Right kidney (tissue), 9 donors: ENCODE measurements around the gene TSC22D2.

Experiments used
- DNase-seq: peaks from one replicate; pipeline ENCODE4 v3.0.0-alpha.2; 2016
- long read RNA-seq, 8 donors: transcript quantifications; one replicate each; lab custom pipeline, GENCODE V29; 2026

The TSC22D2 gene
- long read RNA-seq, donor 1, transcript TSC22D2-203 (3 exons, 2,093 nt): major isoform, 5 of 13 reads
- long read RNA-seq, donor 1, partial matches to known transcripts: 6 of 13 reads
- long read RNA-seq, donor 1, other reads (novel, unspliced or antisense): 0 of 13 reads
- long read RNA-seq, donor 2, transcript TSC22D2-203 (3 exons, 2,093 nt): major isoform, 6 of 9 reads
- long read RNA-seq, donor 2, partial matches to known transcripts: 0 of 9 reads
- long read RNA-seq, donor 2, other reads (novel, unspliced or antisense): 0 of 9 reads
- long read RNA-seq, donor 3, full-length matches to known transcripts: 11 of 11 reads
- long read RNA-seq, donor 3, partial matches to known transcripts: 0 of 11 reads
- long read RNA-seq, donor 3, other reads (novel, unspliced or antisense): 0 of 11 reads
- long read RNA-seq, donor 4, full-length matches to known transcripts: 18 of 18 reads
- long read RNA-seq, donor 4, partial matches to known transcripts: 0 of 18 reads
- long read RNA-seq, donor 4, other reads (novel, unspliced or antisense): 0 of 18 reads
- long read RNA-seq, donor 5, transcript TSC22D2-203 (3 exons, 2,093 nt): major isoform, 7 of 8 reads
- long read RNA-seq, donor 5, partial matches to known transcripts: 0 of 8 reads
- long read RNA-seq, donor 5, other reads (novel, unspliced or antisense): 0 of 8 reads
- long read RNA-seq, donor 6, transcript TSC22D2-203 (3 exons, 2,093 nt): major isoform, 14 of 52 reads
- long read RNA-seq, donor 6, transcript TSC22D2-202 (2 exons, 930 nt): minor isoform, 5 of 52 reads
- long read RNA-seq, donor 6, partial matches to known transcripts: 33 of 52 reads
- long read RNA-seq, donor 6, other reads (novel, unspliced or antisense): 0 of 52 reads
- long read RNA-seq, donor 7, full-length matches to known transcripts: 46 of 46 reads
- long read RNA-seq, donor 7, partial matches to known transcripts: 0 of 46 reads
- long read RNA-seq, donor 7, other reads (novel, unspliced or antisense): 0 of 46 reads
- long read RNA-seq, donor 8, transcript TSC22D2-203 (3 exons, 2,093 nt): major isoform, 6 of 9 reads
- long read RNA-seq, donor 8, partial matches to known transcripts: 0 of 9 reads
- long read RNA-seq, donor 8, other reads (novel, unspliced or antisense): 0 of 9 reads

DNA sequence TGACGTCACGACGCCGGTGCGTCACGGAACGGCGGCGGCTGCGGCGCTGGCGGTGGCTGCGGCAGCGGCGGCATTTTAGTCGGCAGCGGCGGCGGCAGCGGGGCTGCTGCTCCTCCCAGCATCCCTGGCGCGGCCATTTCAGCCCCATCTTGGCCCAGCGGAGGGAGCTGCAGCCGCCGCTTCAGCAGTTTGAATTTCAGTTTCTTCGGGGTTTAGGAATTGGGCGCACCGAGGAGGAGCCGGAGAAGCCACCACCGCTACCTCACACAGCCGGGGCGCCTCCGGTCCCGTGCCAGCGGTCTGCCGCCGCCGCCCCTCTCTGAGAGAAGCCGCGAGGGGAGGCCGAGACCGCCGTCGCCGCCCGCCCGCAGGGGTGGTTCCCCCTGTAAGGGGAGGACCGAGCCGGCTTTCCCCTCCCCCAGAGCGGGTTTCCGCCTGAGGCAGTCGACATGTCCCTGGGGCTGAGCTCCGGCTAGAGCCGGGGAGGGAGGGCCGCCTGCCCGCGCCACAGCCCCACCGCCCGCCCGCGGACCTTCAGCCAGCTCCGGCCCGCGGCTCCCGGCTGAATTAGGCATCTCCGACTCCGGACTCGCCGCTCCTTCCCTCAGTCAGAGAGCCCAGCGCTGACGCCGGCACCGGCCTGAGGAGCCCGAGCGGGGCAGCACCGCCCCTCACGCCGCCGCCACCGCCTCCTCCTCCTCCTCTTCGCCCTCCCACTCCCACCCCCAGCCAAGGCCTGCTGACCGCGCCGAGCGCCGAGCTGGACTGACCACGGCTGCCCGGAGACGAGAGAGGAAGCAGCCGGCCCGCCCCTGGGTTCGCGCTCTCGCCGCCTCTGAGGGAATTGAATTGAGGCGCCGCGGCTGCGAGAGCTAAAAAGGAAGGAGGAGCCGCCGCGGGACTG, at the start of gene TSC22D2:
Gene TSC22D2 (plus strand): TSS at position 78 of the 904 bp plus-strand sequence. CDS start 1,053 bp downstream, outside the sequence.
- peak; percentile 100 for DNase-seq

DNA sequence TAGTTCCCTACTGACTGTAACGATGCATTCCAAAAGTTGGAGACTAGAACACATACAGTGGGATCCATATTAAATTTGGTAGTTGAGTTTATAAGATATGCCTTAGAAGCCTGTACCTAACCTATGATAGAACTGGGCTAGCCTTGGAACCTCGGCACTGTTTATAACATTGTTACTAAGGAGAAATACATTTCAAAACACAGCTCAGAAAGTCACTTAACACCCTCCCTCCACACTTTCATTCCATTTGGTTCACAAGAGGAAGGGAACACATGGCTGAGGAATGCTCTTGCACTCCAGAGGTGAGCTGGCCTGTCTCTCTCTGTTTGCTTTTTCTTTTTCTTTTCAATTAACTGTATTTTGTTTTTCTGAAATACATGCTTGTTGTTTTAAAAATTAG, 48.7 kb upstream of the TSC22D2 start:
- DNase-seq: no peak

DNA sequence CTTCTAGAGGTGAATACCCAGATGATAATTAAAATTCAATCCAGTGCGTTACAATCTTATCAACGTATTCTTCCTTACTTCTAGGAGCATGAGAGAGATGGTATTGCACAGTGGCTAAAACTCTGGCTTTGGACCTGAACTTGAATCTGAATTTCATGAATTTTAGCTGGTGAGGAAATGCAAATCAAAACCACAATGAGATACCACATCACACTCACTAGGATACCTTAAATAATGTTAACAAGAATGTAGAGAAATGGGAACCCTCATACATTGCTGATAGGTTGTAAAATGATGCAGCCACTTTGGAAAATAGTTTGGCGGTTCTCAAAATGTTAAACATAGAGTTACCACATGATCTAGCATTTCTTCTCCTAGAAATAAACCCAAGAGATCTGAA, 47.1 kb upstream of the TSC22D2 start:
- no peak for DNase-seq

GRCh38 chr3:150362515-150363302, 45.4 kb upstream of the TSC22D2 start:
- no peak for DNase-seq

DNA sequence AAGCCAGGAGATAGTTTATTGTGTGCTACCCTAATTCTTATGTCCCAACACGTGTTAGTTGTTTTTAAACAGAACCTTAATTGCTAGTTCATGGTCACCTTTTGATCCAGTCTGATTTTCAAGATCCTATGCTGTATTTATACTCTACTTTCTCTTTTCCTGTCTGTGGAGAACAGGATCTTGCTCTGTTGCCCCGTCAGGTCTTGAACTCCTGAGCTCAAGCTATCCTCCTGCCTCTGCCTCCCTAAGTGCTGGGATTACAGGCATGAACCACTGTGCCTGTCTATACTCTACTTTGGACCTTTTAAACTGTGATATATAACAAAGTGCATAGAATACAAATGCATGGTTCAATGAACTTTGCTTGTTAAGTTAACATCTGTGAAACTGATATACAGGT, 44.7 kb upstream of the TSC22D2 start:
- DNase-seq: no peak

DNA sequence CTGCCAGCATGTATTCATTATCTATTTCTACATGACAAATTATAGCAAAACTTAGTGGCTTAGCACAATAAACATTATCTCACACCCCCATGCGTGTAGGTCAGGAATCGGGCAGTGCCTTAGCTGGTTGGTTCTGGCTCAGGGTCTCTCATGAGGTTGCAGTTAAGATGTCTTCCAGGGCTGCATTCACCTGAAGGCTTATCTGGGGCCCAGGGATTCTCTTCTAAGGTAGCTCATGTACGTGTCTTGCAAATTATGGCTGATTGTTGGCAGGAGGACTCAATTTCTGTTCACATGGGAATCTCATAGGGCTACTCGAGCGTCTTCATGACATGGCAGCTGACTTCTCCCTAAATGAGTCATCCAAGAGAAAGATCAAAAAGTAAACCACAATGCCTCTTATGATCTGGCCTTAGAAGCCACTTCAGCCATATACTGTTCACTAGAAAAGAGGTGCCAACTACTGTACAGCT, 42.9 kb upstream of the TSC22D2 start:
- no peak for DNase-seq

DNA sequence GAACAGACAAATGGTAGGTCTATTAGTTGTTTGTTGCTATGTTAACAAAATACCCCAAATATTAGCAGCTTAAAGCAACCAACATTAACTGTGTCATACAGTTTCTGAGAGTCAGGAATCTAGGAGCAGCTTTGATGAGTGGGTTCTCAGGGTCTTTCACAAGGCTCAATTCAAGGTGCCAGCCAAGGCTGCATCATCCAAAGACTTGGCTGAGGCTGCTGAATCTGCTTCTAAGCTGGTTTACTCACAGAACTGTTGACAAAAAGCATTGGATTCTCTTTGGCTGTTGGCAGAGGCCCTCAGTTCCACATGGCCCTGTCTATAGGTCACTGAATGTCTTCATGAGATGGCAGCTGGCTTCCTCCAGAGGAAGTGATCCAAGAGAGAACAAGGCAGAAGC, 40.3 kb upstream of the TSC22D2 start:
- no peak for DNase-seq

DNA sequence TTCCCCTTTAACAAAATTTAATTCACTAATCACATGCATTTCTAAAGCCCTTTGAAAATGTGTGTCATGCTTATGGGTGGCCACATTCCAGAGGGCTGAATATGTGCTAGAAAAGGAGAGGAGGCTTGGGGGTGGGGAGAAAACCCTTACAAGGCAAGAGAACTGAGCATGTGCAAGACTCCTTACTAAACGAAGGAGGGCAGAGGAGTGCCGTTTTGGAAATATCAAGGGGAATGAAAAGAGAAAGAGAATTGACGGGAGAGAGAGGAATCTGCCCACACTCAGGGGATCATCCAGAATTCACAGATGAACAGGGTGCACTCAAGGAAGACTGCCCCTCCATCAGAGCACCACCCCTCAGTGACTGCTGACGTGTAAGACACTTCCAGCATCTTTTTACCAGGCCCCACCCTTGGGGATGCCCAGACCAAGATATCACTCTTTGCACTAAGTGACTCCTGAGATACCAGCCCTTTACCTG, 37.9 kb upstream of the TSC22D2 start:
- DNase-seq: peak; percentile 44

DNA sequence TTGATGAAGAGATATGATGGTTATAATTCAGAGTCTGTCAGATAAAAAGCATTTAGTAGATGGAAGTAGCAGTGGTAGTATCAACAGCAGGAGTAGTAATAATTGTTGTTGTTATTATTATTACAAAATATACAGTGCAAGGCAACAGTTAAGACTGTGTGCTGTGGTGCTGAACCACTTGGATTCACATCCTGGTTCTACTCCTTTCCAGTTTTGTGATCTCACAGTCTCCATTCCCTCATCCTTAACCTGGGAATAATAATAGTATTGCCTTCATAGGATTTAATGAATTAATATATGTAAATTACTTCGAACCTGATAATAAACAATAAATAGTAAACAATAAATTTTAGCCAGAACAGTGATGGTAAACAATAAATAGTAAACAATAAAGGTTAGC, 37.1 kb upstream of the TSC22D2 start:
- no peak for DNase-seq

DNA sequence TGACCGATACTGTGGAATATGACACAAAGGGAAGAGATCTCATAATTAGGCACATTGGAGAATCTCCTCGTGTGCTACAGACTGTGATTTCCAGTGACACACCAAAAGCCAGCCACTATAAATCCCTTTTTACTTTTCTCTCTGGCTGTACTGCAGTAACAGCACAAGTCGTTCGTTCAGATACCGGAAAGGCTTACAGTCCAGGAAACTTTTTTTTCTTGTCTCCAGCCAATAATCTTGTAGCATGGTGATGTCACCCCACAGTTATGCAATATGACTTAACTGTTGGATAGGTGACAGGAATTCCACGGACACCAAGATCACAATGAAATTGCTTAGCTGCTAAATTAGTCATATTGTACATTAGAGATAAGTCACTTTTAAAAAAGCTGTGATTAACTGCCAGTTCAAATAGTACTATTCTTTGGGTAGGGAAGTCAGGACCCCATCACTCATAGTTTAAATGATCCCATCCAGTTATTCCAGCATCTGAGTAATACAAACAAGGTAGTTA, 36.3 kb upstream of the TSC22D2 start:
- DNase-seq: peak; percentile 68

DNA sequence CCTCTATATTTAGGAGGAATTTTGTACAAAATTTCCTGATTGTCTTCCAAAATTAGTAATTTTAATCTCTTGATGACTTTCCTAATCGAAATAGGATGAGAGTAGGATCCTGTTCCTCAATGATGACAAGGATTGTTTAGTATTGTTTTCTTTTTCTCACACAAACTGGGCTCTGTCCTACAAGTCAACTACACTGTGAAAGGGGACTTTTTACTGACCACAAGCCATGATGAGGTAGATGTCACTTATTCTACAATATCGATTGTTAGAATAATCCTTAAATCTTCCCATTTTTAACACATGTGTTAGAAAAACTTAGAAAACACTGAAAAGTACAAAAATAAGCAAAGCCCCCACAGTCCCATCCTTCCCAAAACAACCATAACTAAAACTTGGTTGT, 35.8 kb upstream of the TSC22D2 start:
- DNase-seq: no peak

DNA sequence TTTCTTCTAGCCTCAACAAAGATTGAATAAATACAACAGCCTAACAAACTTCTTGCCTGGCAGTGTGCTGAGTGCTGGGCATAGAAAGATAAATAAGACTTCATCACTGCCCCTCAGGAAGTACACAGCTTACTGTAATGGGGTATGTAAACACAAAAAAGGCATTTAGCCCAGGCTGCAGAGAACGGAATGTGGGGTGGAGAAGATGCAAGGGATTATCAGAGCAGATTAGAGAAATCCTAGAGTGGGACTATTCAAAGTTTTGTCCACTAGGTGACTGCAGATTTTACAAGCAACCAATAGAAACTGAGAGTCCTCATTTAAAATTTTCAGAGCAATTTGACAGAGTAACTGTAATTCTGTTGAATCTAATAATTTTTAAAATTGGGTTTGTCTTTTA, 35.4 kb upstream of the TSC22D2 start:
- no peak for DNase-seq

- no peak for DNase-seq
Observed at GRCh38 chr3:150373234-150373875, 34.7 kb upstream of the TSC22D2 start.

DNA sequence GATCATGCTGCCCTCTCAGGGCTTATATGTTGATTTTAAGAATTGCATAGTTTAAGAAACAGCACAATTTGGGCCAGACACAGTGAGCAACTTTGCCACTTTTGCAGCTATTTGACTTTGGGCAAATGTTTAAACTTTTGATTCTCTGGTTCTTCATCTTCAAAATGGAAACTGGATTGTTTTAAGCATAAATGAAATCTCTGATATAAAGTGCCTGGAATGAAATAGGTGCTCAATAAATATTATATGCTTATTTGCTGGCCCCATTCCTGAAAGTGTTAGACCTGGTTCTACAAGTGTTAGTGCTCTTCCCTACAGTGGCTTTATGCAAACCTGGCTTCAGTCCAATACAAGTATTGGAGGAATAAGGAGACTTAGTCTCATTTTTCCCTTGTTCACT, 33.1 kb upstream of the TSC22D2 start:
- DNase-seq: no peak

GRCh38 chr3:150376001-150376848, 31.9 kb upstream of the TSC22D2 start:
- no peak for DNase-seq

DNA sequence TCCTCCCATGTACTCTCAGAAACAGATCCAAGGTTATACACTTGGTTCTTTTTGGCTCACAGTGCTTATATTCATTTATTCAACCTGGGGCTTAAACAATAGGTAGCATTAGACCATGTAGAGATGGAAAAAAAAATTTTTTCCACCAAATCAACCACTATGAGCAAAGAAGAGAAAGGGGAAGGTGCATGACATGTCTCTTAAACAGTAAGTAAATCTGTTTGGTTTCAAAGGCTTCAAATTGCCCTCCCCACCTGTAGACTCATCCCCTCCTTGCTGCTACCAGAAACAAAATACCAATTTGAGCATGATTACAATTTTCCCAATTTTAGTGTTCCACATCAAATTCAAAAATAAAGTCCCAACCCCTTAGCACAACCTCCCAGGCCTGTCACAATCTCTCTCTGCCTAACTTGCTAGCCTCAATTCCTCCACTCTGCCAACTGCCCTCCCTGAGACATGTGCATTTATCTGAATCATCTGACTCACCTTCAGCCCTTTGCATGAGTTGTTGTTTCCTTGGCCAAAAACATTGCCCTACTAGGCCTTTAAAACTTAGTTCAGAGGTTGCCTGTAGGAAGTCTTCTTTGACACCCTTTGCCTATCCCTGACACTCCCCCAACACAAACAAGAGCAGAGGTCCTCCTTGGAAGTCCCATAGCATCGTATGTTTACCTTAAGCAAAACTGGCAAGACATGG, 30.3 kb upstream of the TSC22D2 start:
- no peak for DNase-seq

DNA sequence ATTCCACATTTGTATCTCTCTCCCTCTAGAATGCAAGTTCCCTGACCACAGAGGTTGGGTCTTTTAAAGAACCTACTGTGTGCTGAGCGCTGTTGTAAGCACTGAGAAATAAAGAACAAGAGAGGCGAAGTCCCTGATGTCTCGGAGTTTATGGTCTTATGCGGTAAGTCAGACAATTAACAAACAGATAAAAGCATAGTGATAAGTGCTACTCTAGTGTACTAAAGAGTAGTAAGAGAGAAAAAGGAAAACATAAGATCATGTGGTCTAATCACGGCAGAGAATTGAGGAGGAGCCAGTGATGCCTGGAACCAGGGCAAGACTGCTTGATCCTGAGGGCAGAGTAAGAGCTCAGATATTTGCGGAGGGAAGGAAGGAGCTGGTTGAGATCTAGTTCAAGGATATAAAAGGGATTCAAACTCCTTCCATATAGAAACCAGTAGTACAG, 29.8 kb upstream of the TSC22D2 start:
- no peak for DNase-seq

- DNase-seq: no peak
Observed at GRCh38 chr3:150379469-150379868, 28.6 kb upstream of the TSC22D2 start.
